ENCODE results near the gene MACF1.

Gene MACF1

GRCh38 chr1:39531526-39531925 lies 327.0 kb downstream of the MACF1 start:
- no peak for DNase-seq (ENCODE audit: low read depth in 1 of 2, low spot score in 1 of 2)

GRCh38 chr1:39533442-39533841 lies 328.9 kb downstream of the MACF1 start:
- DNase-seq (ENCODE audit: low read depth in 1 of 2, low spot score in 1 of 2), result no peak
